ENCODE data around the gene KIF13A.

DNA sequence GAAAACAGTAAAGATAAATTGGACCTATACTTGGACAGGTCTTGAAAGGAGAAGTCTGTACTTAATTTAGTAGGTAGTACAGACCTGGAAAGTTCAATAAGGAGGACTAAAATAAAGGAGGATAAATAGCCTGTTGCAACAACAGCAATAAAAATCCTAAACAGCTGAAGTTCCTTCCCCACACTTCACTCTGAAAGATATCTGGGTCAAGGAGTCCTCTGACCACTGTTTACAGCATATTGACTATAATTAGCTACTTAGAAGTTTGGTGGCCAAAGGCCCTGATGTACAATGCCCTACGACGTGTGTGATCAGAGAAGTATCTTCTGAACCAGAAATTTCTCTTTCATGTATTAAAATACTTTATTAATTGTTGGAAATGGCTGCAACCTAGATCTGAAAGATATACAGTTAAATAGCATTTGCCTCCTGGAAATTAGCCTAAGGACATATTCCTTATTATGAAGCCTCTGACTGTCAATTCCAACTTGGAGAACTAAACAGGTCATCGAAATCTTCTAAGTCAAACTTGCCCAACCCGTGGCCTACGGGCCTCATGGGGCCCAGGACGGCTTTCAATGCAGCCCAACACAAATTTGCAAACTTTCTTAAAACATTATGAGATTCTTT is 82.8 kb downstream of the KIF13A start:
- no peak for TF ChIP-seq CREM (IDR thresholded peaks at IDR 0.05; ENCODE audit: low read depth)
- no peak for TF ChIP-seq POLR2A (conservative IDR thresholded peaks at IDR 0.05)
- no peak for TF ChIP-seq NBN (IDR thresholded peaks at IDR 0.05; ENCODE audit: low read depth)
- no peak for TF ChIP-seq SP2 (IDR thresholded peaks at IDR 0.05; ENCODE audit: extremely low read depth, low read depth, low read length, poor library complexity, severe bottlenecking)
- TF ChIP-seq GTF2A2 (tag; IDR thresholded peaks at IDR 0.05), result no peak
- no peak for TF ChIP-seq RBBP5 (IDR thresholded peaks at IDR 0.05; ENCODE audit: borderline replicate concordance, insufficient read depth, low read length, poor library complexity, severe bottlenecking)
- no peak for TF ChIP-seq CHD1 (IDR thresholded peaks at IDR 0.05; ENCODE audit: low read length)
- TF ChIP-seq, protein P1, sequence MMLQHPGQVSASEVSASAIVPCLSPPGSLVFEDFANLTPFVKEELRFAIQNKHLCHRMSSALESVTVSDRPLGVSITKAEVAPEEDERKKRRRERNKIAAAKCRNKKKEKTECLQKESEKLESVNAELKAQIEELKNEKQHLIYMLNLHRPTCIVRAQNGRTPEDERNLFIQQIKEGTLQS (IDR thresholded peaks at IDR 0.05), result no peak
- TF ChIP-seq, protein P1 (CRISPR knock-in tag; conservative IDR thresholded peaks at IDR 0.05), result no peak
- TF ChIP-seq, protein P2, sequence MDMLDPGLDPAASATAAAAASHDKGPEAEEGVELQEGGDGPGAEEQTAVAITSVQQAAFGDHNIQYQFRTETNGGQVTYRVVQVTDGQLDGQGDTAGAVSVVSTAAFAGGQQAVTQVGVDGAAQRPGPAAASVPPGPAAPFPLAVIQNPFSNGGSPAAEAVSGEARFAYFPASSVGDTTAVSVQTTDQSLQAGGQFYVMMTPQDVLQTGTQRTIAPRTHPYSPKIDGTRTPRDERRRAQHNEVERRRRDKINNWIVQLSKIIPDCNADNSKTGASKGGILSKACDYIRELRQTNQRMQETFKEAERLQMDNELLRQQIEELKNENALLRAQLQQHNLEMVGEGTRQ (CRISPR knock-in tag; IDR thresholded peaks at IDR 0.05), result no peak
- TF ChIP-seq, protein P3, sequence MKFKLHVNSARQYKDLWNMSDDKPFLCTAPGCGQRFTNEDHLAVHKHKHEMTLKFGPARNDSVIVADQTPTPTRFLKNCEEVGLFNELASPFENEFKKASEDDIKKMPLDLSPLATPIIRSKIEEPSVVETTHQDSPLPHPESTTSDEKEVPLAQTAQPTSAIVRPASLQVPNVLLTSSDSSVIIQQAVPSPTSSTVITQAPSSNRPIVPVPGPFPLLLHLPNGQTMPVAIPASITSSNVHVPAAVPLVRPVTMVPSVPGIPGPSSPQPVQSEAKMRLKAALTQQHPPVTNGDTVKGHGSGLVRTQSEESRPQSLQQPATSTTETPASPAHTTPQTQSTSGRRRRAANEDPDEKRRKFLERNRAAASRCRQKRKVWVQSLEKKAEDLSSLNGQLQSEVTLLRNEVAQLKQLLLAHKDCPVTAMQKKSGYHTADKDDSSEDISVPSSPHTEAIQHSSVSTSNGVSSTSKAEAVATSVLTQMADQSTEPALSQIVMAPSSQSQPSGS (CRISPR knock-in tag; IDR thresholded peaks at IDR 0.05), result no peak
- TF ChIP-seq, protein P4, sequence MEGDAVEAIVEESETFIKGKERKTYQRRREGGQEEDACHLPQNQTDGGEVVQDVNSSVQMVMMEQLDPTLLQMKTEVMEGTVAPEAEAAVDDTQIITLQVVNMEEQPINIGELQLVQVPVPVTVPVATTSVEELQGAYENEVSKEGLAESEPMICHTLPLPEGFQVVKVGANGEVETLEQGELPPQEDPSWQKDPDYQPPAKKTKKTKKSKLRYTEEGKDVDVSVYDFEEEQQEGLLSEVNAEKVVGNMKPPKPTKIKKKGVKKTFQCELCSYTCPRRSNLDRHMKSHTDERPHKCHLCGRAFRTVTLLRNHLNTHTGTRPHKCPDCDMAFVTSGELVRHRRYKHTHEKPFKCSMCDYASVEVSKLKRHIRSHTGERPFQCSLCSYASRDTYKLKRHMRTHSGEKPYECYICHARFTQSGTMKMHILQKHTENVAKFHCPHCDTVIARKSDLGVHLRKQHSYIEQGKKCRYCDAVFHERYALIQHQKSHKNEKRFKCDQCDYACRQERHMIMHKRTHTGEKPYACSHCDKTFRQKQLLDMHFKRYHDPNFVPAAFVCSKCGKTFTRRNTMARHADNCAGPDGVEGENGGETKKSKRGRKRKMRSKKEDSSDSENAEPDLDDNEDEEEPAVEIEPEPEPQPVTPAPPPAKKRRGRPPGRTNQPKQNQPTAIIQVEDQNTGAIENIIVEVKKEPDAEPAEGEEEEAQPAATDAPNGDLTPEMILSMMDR (IDR thresholded peaks at IDR 0.05 in 2 of 3, conservative IDR thresholded peaks at IDR 0.05 in 1 of 3; ENCODE audit: insufficient read depth in 2 of 3, low read depth in 1 of 3, low read length in 3 of 3), result no peak
- TF ChIP-seq, protein P5, sequence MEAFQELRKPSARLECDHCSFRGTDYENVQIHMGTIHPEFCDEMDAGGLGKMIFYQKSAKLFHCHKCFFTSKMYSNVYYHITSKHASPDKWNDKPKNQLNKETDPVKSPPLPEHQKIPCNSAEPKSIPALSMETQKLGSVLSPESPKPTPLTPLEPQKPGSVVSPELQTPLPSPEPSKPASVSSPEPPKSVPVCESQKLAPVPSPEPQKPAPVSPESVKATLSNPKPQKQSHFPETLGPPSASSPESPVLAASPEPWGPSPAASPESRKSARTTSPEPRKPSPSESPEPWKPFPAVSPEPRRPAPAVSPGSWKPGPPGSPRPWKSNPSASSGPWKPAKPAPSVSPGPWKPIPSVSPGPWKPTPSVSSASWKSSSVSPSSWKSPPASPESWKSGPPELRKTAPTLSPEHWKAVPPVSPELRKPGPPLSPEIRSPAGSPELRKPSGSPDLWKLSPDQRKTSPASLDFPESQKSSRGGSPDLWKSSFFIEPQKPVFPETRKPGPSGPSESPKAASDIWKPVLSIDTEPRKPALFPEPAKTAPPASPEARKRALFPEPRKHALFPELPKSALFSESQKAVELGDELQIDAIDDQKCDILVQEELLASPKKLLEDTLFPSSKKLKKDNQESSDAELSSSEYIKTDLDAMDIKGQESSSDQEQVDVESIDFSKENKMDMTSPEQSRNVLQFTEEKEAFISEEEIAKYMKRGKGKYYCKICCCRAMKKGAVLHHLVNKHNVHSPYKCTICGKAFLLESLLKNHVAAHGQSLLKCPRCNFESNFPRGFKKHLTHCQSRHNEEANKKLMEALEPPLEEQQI (IDR thresholded peaks at IDR 0.05), result no peak
- no peak for TF ChIP-seq CAMTA2 (CRISPR knock-in tag; conservative IDR thresholded peaks at IDR 0.05)
- TF ChIP-seq EP300 (IDR thresholded peaks at IDR 0.05; ENCODE audit: low read length), result no peak
